ENCODE results near the gene TPSAB1.
"Not testable (repeated sequence)": the region's sequence is repeated elsewhere in the genome, so short reads cannot be mapped to it uniquely, and the experiment has no call there.

The TPSAB1 gene

GRCh38 chr16:1230084-1230470 lies 10.4 kb upstream of the TPSAB1 start, which contains the start of gene TPSB2:
Gene TPSB2 (minus strand): TSS chr16:1230184. CDS start chr16:1229951, 233 bp downstream.
- not testable (repeated sequence) for H3K9me3 ChIP-seq (ENCODE audit: control insufficient read depth, low read length); H3K18ac ChIP-seq (ENCODE audit: low read depth in 1 of 2, low read length in 2 of 2); H3K14ac ChIP-seq (ENCODE audit: low read length in 2 of 2); H3K79me1 ChIP-seq (replicated peaks; ENCODE audit: low read length, poor library complexity, severe bottlenecking); H3K36me3 ChIP-seq (ENCODE audit: control insufficient read depth in 1 of 2, insufficient read depth in 2 of 2, low read depth in 1 of 2, low read length in 2 of 2); H3K4me1 ChIP-seq (ENCODE audit: control insufficient read depth, insufficient read depth, low read depth, low read length); H3K4me3 ChIP-seq (ENCODE audit: insufficient read depth in 1 of 2, low read depth in 1 of 2, low read length in 2 of 2); H2BK5ac ChIP-seq (ENCODE audit: low read depth, low read length, poor library complexity, severe bottlenecking); H4K8ac ChIP-seq (ENCODE audit: low read length); H3K4me2 ChIP-seq (ENCODE audit: low read length, poor library complexity, severe bottlenecking); H2AK5ac ChIP-seq (ENCODE audit: low read length, severe bottlenecking); H2BK15ac ChIP-seq (ENCODE audit: low read depth, poor library complexity, severe bottlenecking); H2BK12ac ChIP-seq (ENCODE audit: low read length in 2 of 2); H3K27ac ChIP-seq (ENCODE audit: low read length, poor library complexity, severe bottlenecking); H2BK120ac ChIP-seq (ENCODE audit: low read depth, low read length); H2AFZ ChIP-seq (ENCODE audit: low read depth, low read length); H3K4ac ChIP-seq (ENCODE audit: low read depth in 1 of 2, low read length in 2 of 2); DNase-seq; H4K91ac ChIP-seq (ENCODE audit: low read length); H3K27me3 ChIP-seq (ENCODE audit: control insufficient read depth in 1 of 2, insufficient read depth in 1 of 2, low read length in 2 of 2); H3K23ac ChIP-seq (ENCODE audit: low read length in 2 of 2); H3K9ac ChIP-seq (ENCODE audit: low read length)
- 29% methylated on average over 1 of the region's 11 CpGs for WGBS

- H2AK5ac ChIP-seq (ENCODE audit: low read length, severe bottlenecking); H3K9me3 ChIP-seq (ENCODE audit: control insufficient read depth, low read length): not testable (repeated sequence)
These were observed 9.9 kb upstream of the TPSAB1 start for GRCh38 chr16:1230471-1231212.

GRCh38 chr16:1231301-1231700 lies 9.2 kb upstream of the TPSAB1 start:
- H3K27ac ChIP-seq (ENCODE audit: low read length, poor library complexity, severe bottlenecking); H3K23ac ChIP-seq (ENCODE audit: low read length in 2 of 2); H3K36me3 ChIP-seq (ENCODE audit: control insufficient read depth in 1 of 2, insufficient read depth in 2 of 2, low read depth in 1 of 2, low read length in 2 of 2); DNase-seq; H3K79me1 ChIP-seq (replicated peaks; ENCODE audit: low read length, poor library complexity, severe bottlenecking); H3K4me3 ChIP-seq (ENCODE audit: insufficient read depth in 1 of 2, low read depth in 1 of 2, low read length in 2 of 2); H4K8ac ChIP-seq (ENCODE audit: low read length); H3K4me2 ChIP-seq (ENCODE audit: low read length, poor library complexity, severe bottlenecking); H2BK120ac ChIP-seq (ENCODE audit: low read depth, low read length); H3K18ac ChIP-seq (ENCODE audit: low read depth in 1 of 2, low read length in 2 of 2); H3K4ac ChIP-seq (ENCODE audit: low read depth in 1 of 2, low read length in 2 of 2); H2BK5ac ChIP-seq (ENCODE audit: low read depth, low read length, poor library complexity, severe bottlenecking); H2BK15ac ChIP-seq (ENCODE audit: low read depth, poor library complexity, severe bottlenecking); H3K9me3 ChIP-seq (ENCODE audit: control insufficient read depth, low read length); H3K9ac ChIP-seq (ENCODE audit: low read length); H3K14ac ChIP-seq (ENCODE audit: low read length in 2 of 2); H2BK12ac ChIP-seq (ENCODE audit: low read length in 2 of 2); H3K27me3 ChIP-seq (ENCODE audit: control insufficient read depth in 1 of 2, insufficient read depth in 1 of 2, low read length in 2 of 2); H3K4me1 ChIP-seq (ENCODE audit: control insufficient read depth, insufficient read depth, low read depth, low read length); H2AK5ac ChIP-seq (ENCODE audit: low read length, severe bottlenecking); H4K91ac ChIP-seq (ENCODE audit: low read length); H2AFZ ChIP-seq (ENCODE audit: low read depth, low read length): not testable (repeated sequence)
- no CpG with 5 or more reads among the region's 7 CpGs for WGBS

More at GRCh38 chr16:1230471-1231212, 9.9 kb upstream of the TPSAB1 start:
- not testable (repeated sequence) for H3K4me2 ChIP-seq (ENCODE audit: low read length, poor library complexity, severe bottlenecking); H2BK15ac ChIP-seq (ENCODE audit: low read depth, poor library complexity, severe bottlenecking); DNase-seq; H2BK120ac ChIP-seq (ENCODE audit: low read depth, low read length); H3K36me3 ChIP-seq (ENCODE audit: control insufficient read depth in 1 of 2, insufficient read depth in 2 of 2, low read depth in 1 of 2, low read length in 2 of 2); H2BK5ac ChIP-seq (ENCODE audit: low read depth, low read length, poor library complexity, severe bottlenecking); H3K27me3 ChIP-seq (ENCODE audit: control insufficient read depth in 1 of 2, insufficient read depth in 1 of 2, low read length in 2 of 2); H3K9ac ChIP-seq (ENCODE audit: low read length); H3K27ac ChIP-seq (ENCODE audit: low read length, poor library complexity, severe bottlenecking); H3K23ac ChIP-seq (ENCODE audit: low read length in 2 of 2); H3K79me1 ChIP-seq (replicated peaks; ENCODE audit: low read length, poor library complexity, severe bottlenecking); H3K4me3 ChIP-seq (ENCODE audit: insufficient read depth in 1 of 2, low read depth in 1 of 2, low read length in 2 of 2); H2BK12ac ChIP-seq (ENCODE audit: low read length in 2 of 2); H2AFZ ChIP-seq (ENCODE audit: low read depth, low read length); H4K8ac ChIP-seq (ENCODE audit: low read length); H3K14ac ChIP-seq (ENCODE audit: low read length in 2 of 2); H4K91ac ChIP-seq (ENCODE audit: low read length); H3K4ac ChIP-seq (ENCODE audit: low read depth in 1 of 2, low read length in 2 of 2); H3K4me1 ChIP-seq (ENCODE audit: control insufficient read depth, insufficient read depth, low read depth, low read length); H3K18ac ChIP-seq (ENCODE audit: low read depth in 1 of 2, low read length in 2 of 2)
- 93% methylated on average over 16 of the region's 17 CpGs for WGBS

- not testable (repeated sequence) for H2BK12ac ChIP-seq (ENCODE audit: low read length in 2 of 2); H2BK120ac ChIP-seq (ENCODE audit: low read depth, low read length); H3K36me3 ChIP-seq (ENCODE audit: control insufficient read depth in 1 of 2, insufficient read depth in 2 of 2, low read depth in 1 of 2, low read length in 2 of 2); H3K9me3 ChIP-seq (ENCODE audit: control insufficient read depth, low read length); H3K27ac ChIP-seq (ENCODE audit: low read length, poor library complexity, severe bottlenecking); H3K4ac ChIP-seq (ENCODE audit: low read depth in 1 of 2, low read length in 2 of 2); H3K14ac ChIP-seq (ENCODE audit: low read length in 2 of 2); H3K4me1 ChIP-seq (ENCODE audit: control insufficient read depth, insufficient read depth, low read depth, low read length); H3K4me2 ChIP-seq (ENCODE audit: low read length, poor library complexity, severe bottlenecking); H3K9ac ChIP-seq (ENCODE audit: low read length); H4K91ac ChIP-seq (ENCODE audit: low read length); H3K27me3 ChIP-seq (ENCODE audit: control insufficient read depth in 1 of 2, insufficient read depth in 1 of 2, low read length in 2 of 2); H2BK15ac ChIP-seq (ENCODE audit: low read depth, poor library complexity, severe bottlenecking); H3K23ac ChIP-seq (ENCODE audit: low read length in 2 of 2); H2AFZ ChIP-seq (ENCODE audit: low read depth, low read length); H2BK5ac ChIP-seq (ENCODE audit: low read depth, low read length, poor library complexity, severe bottlenecking); H2AK5ac ChIP-seq (ENCODE audit: low read length, severe bottlenecking); H4K8ac ChIP-seq (ENCODE audit: low read length); H3K18ac ChIP-seq (ENCODE audit: low read depth in 1 of 2, low read length in 2 of 2); H3K4me3 ChIP-seq (ENCODE audit: insufficient read depth in 1 of 2, low read depth in 1 of 2, low read length in 2 of 2); DNase-seq; H3K79me1 ChIP-seq (replicated peaks; ENCODE audit: low read length, poor library complexity, severe bottlenecking)
- no CpG with 5 or more reads among the region's 47 CpGs for WGBS
These were observed 8.3 kb upstream of the TPSAB1 start for GRCh38 chr16:1232049-1232748.

Data from mesenchymal stem cell (in vitro differentiated cells and primary cell).